HG03064 (cell line): Measurements from ENCODE around the gene SMIM35.
A peak's percentile ranks its signal among the peaks of the same experiment; 100 is the strongest.
"Not testable (repeated sequence)": the region's sequence is repeated elsewhere in the genome, so short reads cannot be mapped to it uniquely, and the experiment has no call there.

Experiments used
- ATAC-seq: cut with Tn5 transposase; IDR thresholded peaks from one replicate; pipeline ENCODE4 v1.9.1; 2021; ENCODE audit warnings: low read depth; ENCODE audit not compliant: unreplicated experiment

SMIM35 gene

DNA sequence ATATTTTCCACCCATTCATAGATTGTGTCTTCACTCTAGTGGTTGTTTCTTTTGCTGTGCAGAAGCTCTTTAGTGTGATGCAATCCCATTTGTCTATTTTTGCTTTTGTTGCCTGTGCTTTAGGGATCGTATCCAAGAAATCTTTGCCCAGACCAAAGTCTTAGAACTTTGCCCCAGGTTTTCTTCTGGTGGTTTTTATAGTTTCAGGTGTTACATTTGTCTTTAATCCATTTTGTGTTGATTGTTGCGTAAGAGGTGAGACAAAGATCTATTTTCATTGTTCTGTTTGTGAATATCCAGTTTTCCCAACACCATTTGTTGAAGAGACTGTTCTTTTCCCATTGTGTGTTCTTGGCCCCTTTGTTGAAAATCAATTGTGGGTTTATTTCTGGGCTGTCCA is 94.1 kb downstream of the SMIM35 start:
- no peak for ATAC-seq

DNA sequence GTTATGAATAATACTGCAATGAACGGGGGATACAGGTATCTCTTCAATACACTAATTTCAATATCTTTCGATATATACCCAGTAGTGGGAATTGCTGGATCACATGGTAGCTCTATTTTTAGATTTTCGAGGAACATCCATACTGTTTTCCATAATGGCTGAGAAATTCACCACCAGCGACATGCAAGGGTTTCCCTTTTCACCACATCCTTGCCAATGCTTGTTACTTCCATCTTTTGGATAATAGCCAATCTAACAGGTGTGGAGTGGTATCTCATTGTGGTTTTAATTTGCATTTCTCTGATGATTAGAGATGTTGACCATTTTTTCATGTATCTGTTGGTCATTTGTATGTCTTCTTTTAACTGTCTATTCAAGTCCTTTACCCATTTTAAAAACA is 94.6 kb downstream of the SMIM35 start:
- no peak for ATAC-seq

DNA sequence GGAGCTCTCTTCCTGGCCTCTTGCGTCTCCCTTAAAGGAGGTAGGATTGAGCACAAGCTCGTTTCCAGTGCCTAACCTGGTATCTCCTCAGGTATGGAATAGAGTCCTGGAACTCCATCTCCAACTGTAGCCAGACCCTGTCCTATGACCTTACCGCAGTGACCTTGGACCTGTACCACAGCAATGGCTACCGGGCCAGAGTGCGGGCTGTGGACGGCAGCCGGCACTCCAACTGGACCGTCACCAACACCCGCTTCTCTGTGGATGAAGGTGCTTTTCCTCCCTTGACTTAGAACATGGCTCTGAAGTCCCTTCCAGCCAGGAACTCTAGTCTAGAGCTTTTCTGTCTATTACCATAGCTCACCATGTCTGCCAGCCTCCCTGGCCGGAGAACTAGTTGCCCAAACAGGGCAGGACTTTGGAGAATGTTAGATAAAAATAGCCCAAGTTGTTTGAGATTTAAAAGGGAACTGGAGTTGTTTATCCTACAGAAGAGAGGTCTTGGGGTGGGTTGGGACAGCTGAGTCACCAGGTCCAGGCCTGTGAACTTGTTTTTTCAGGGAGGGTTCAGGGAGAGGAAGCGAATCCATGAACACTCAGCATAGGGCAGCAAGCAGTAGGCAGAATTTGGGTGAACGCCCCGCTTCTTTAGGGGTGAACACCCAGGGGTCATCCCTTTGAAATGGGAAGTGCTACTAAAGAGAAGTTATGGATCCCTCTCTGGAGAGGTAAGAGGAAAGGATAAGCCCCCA is 97.2 kb downstream of the SMIM35 start:
- no peak for ATAC-seq

DNA sequence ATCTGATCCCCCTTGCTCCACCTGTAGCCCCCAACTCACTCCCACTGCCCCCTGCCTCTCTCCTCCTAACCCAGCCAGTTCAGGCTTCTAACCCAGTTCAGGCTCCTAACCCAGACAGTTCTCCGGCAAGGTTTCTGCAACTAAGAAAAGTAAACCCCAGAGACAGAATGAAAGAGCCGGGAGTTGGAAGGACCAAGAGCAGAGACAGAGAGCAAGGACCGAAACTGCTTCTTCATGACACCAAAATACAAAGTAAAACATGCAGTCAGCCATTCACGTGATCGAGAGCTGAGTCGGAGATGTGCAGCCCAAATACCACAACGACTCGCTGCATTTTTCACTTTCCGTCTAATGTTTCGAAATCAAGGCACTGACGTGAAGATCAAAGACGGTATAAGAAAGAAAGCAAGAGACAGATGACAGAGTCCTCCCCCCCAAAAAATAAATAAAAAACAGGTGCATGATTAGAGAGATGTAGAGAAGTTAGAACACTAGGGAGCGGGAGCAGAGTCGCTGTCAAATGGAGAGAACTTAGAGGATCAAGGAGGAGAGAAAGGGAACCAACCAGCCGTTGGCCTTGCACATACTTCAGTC is 99.7 kb downstream of the SMIM35 start:
- ATAC-seq, result no peak

DNA sequence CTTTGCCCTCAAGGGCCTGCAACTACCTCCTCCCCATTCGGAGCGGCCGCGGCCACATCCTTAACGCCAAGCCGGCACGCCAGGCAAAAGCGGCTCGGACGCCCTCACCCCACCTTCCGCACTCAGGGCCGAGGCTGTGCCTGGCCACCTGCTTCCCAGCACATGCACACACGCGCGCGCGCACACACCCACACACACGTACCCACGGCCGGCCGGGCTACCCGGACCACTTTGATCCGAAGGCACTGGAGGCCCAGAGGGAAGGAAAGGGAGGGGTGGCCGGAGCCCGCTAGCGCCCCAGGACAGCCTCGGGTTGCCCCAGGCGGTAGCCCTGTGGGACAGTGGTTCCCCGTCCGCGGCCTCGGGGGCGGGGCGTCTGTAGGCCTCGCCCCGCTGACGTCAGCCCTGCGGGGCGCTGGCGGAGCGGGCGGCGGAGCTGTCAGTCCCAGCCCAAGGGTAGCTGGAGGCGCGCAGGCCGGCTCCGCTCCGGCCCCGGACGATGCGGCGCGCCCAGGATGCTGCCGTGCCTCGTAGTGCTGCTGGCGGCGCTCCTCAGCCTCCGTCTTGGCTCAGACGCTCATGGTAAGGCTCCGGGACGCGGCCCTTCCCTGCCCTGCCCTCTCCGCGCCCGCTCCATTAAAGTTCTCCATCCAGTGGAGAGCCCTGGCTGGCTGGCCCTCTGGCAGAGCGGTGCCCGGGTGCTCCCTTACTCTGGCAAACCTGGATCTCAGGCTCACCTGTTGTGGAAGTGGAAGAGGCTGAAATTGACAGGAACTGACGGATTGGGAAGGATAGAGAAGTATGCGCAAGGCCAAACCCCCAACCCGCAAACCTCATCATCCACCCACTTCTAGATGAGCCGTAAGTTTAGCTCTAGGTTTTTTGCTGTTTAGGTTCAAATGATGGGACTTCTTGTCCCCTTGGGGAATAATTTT is 100.5 kb downstream of the SMIM35 start, which contains the start of gene IL10RA:
IL10RA (plus strand) TSS at position 442 of the 935 bp plus-strand sequence; CDS start at position 516, 74 bp downstream.
- peak; percentile 77 for ATAC-seq

DNA sequence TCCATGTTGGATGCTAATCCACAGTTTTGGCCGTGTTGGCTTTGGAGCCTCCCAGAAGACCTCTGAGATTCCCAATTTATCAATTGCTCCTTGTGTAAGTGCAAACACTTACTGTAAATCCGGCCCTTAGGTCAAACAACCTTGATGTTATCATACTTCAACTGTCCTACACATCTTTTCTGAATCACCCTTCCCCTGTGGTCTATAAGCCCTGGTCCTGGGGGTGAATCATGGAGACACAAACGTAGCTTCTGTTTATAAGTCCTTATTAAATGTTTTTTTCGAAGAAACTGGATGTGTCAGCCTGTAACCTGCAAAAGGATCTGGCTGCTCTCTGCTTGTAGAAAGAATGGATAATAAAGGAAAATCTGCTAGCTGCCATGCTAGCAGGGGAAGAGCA is 102.3 kb downstream of the SMIM35 start:
- ATAC-seq, result no peak

DNA sequence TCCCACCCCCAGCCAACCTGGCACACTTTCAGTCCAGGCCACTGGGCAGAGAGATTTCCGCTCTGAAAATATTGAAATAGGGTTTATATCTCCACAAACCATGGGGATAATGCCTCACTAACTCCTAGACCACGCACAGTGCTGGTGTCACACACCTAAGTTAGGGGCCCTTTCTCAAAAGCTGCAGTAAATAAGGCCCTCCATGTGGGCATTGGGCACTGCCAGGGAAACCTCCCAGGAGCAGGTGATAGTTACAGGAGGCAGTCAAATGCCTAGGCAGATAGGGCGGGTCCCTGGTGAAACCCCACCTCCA is 103.6 kb downstream of the SMIM35 start:
- no peak for ATAC-seq

DNA sequence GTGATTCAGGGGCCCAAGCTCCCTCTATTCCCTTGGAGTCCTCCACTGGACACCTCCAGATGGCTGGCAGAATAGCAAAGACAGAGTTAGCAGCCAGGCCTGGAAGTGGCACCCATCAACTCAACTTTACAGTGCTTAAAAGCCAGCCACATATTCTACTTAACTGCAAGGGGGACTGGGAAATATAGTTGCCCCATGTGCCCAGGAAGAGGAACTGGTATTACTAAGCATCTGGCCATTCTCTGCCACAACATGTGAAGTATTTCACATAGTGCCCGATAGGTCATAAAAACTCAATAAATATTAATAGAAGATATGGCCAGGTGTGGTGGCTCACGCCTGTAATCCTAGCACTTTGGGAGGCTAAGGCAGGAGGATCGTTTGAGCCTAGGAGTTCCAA is 106.0 kb downstream of the SMIM35 start:
- no peak for ATAC-seq

DNA sequence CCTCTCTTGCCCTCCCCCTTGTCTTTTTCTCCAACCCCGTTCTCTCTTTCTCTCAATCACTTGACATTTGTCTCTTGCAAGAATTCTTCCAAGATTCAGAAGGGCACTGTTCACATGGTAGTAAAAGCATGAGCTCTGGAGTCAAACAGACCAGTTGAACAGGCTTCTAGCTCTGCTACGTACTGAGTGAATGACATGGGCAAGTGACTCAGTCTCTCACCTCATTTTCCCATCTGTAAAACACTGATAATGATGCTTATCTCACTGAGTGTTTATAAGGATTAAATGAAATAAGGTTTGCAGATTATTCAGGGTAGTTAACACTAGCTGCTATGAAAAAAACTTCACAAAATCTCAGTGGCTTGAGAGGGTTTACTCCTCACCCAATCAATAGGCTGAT is 106.5 kb downstream of the SMIM35 start:
- no peak for ATAC-seq

DNA sequence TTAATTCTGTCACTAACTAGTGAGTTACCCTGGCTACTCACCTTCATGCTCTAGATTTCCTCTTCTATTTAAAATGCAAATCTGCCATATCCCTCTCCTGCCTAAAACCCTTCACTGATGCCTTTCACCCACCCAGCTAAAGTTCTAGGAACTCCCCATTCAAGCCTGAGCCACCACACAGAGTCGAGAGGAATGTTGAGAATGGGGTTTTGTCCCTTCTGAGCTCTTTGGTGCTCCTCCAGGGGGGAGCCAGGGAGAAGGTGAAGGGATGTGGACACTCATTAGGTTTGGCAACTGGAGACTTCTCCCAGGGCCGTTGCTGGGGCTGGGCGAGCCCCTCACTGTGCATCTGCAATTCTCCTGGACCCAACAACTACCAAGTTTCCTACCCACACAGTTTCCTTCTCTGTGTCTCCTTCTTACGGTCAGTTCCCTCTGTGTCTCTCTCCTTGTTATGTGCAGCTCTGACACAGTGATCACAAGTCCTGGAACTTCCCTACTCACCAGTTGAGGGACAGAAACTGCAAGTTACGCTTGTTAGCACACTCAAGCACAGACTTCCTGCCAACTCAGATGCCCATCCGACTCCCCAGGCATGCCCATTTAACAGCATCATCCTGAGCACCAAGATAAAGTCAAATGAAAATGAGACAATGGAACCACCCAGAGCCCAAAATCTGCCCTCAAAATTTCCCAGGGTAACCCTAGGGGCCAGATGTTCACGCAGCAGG is 107.1 kb downstream of the SMIM35 start:
- no peak for ATAC-seq

DNA sequence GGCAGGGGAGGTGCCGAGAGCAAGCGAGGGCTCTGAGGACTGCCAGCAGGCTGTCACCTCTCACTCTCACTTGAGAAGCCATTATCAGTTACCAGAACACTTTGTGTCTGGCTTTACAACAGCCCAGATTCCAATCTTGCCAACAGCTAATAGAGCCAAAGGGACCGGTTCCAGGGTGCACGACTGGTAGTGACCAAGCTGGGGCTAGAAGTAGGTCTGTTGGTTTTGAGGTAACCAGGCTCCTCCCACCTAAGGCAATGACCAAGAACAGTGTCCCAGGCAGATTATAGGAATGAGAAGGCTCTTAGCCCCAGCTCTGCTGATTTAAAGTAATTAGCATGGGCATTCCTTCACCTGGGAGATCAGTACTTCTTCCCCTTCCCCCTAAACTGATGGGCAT is 107.8 kb downstream of the SMIM35 start:
- ATAC-seq, result no peak

DNA sequence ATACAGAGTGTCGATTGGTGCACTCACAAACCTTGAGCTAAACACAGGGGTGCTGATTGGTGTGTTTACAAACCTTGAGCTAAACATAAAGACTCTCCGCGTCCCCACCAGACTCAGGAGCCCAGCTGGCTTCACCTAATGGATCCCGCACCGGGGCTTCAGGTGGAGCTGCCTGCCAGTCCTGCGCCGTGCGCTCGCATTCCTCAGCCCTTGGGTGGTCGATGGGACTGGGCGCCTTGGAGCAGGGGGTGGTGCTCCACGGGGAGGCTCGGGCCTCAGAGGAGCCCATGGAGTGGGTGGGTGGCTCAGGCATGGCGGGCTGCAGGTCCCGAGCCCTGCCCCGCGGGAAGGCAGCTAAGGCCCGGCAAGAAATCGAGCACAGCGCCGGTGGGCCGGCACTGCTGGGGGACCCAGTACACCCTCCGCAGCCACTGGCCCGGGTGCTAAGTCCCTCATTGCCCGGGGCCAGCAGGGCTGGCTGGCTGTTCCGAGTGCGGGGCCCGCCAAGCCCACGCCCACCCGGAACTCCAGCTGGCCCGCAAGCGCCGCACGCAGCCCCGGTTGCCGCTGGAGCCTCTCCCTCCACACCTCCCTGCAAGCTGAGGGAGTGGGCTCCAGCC is 108.4 kb downstream of the SMIM35 start:
- not testable (repeated sequence) for ATAC-seq

DNA sequence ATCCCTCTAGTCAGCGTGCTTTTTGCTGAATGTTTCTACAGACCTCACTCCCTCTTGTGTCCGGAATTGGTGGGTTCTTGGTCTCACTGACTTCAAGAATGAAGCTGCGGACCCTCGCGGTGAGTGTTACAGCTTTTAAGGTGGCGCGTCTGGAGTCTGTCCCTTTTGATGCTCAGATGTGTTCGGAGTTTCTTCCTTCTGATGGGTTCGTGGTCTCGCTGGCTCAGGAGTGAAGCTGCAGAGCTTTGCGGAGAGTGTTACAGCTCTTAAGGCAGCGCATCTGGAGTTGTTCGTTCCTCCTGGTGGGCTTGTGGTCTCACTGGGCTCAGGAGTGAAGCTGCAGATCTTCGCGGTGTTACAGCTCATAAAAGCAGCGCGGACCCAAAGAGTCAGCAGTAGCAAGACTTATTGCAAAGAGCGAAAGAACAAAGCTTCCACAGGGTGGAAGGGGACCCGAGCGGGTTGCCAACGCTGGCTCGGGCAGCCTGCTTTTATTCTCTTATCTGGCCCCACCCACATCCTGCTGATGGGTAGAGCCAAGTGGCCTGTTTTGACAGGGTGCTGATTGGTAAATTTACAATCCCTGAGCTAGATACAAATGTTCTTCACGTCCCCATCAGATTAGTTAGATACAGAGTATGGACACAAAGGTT is 109.0 kb downstream of the SMIM35 start:
- ATAC-seq, result not testable (repeated sequence)

DNA sequence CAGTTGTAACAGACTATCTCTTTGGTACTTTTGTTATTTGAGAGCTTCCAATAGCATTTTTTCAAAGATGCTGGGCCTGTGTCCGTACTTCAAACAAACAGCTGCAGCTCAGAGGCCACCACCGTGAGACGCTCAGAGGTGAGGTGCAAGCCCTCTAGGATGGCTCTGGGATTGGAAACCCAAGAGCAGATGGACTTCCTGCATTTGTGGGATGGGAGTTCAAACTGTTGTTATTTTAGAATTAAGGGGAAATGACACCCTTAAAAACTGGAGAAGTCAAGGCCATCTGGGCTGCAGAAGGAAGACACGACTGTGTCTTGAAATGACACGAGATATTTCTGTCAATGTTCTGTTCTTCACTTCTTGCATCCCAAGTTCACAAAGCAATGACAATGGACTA is 109.7 kb downstream of the SMIM35 start:
- no peak for ATAC-seq

DNA sequence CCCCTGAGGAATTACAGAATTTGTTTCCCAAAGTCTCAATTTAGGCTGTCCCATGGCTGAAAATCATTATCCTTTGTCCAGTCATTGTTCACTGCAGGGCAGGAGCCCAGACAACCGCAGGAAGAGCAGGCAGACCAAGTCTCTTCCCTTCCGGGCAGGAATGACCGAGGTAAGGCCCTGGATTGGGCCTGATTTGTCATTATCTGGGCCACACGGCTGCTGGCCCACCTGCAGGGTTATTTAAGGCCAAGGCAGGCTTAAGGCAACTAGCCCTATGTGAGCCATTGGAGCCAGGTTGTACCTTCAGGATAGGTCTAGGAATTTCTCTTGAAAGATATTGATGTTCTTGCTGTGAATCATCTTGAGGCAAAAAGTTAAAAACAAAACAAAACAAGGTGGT is 110.3 kb downstream of the SMIM35 start:
- ATAC-seq, result no peak

DNA sequence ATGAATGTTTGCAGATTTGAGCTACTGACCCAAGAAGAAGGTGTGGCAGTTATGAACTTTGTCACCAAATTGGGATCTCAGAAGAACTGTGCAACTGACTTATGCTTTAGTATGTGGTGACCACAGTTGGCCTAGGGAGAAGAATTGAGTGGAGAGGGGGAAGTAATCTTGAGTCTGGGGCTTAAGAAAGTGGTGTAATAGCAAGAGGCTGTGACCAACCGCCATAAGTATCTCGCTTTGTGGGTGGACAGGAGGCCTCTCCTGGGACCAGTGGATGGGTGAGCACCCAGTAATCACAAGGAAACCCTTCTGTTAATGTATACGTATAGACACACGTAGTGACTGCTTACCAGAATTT is 113.3 kb downstream of the SMIM35 start:
- ATAC-seq, result no peak

DNA sequence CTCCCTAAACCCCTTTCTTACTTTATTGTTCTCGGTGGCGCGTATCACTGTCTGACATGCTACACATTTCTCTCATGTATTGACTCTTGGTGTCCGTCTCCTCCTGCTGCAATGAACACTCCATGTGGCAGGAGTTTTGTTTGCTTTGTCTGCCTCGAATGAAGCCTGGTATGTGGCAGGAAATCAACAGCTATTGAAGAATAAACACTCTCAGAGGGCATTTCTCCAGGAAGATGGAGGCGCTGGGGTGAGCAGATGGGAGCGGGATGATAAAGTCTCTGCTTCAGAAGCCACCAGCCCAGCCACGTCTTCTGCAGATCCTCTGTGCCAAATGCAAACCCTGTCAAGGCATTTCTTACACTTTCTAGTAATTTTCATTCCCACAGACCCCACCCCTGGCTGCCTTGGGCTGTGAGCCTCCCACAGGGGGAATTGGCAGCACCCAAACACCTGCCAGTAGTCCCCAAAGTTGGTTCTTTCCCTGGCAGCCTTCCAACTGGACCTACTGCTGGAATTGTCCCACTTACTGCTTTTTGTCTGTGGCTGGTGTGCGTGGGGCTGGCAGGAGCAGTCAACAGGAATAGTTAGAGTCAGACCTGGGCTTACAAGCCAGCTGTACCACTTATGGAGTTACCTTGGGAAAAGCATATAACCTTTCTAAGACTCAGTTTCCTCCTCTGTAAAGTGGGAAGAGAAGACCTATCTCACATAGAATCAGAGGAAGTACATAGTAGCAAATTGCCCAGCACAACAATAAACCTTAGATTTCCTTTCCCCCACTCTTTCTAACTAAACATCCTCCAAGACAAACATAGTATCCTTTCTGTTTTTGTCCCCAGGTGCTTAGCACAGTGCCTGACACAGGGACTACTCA is 113.9 kb downstream of the SMIM35 start:
- no peak for ATAC-seq

DNA sequence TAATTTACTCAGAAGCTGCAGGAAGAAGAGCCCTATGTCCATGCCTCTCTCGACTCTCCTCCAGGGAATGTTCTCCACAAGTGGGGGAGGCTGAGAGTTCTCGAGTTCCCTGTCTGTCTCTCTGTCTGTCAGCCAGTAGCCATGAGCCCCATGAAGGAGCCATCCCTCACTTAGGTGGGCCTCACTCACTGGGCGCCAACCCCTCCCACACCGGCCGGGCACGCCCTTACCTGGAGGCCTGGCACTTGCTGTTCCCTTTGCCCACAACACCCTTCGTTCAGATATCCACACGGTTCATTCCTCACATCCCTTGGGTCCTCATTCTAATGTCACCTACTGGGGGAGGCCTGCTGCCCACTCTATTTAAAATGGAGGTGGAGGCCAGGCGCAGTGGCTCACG is 114.7 kb downstream of the SMIM35 start:
- no peak for ATAC-seq

DNA sequence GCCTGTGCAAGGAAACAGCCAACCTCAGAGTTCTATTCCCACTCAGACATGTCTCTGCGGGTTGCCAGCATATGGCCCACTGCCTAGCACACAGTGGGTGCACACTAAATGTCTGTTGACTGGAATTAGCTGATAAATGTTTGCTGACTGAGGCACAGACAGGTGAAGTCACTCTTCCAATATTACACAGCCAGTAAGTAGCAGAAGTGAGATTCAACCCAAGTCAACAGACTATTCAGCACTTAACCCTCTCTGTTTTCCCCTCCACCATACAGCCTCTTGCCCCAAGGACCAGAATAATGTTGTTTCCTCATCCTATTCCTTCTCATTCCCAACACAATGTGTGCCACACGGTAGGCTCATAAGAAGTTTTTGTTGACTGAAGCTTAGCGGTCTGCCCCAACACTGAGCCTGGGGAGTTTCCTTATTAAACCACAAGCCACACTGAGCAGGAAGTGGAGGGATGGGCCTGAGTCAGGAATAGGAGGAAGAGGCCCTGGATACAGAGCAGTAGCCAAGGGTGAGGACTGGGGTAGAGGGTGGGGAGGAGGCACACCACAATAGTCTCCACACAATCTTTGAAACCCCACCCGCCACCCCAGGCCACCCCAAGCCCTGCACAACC is 116.3 kb downstream of the SMIM35 start:
- no peak for ATAC-seq
